ENCODE results near the gene FEM1A. TPM values are rescaled to one million over a fixed set of nuclear protein-coding genes. Genes with fewer than 3 reads are reported as not detected.

The FEM1A gene
- total and polyA plus RNA-seq, 10 of the 15 experiments (the other 5 are each of a cell fraction or from before 2014, with no cell fraction given): 0.27 to 17.4 (median 3.8) TPM

GRCh38 chr19:4829001-4829712, 37.6 kb downstream of the FEM1A start (continued):
- TF ChIP-seq SKIL (IDR thresholded peaks at IDR 0.05; ENCODE audit: low read depth, poor library complexity, severe bottlenecking) (no peak), RAD21 (IDR thresholded peaks at IDR 0.05; ENCODE audit: insufficient read depth, low read depth, low read length) (0 out of 2 replicates have a peak, but pooled peaks have one; percentile 4), PML (IDR thresholded peaks at IDR 0.05; ENCODE audit: low read length) (no peak), ATF2 (IDR thresholded peaks at IDR 0.05; ENCODE audit: low read length) (no peak), IKZF2 (IDR thresholded peaks at IDR 0.05) (peak; percentile 80 to 81; a peak in 2 of 4 replicates), IRF4 (IDR thresholded peaks at IDR 0.05; ENCODE audit: low read depth, low read length) (no peak), USF2 (IDR thresholded peaks at IDR 0.05; ENCODE audit: borderline replicate concordance, low read depth, low read length) (no peak; the same call in 1 of the 2 replicates), POLR2AphosphoS2 (IDR thresholded peaks at IDR 0.05; ENCODE audit: low read depth, low read length) (no peak), WRNIP1 (IDR thresholded peaks at IDR 0.05; ENCODE audit: borderline replicate concordance, low read depth, low read length) (no peak), BRCA1 (IDR thresholded peaks at IDR 0.05; ENCODE audit: low read depth, low read length) (no peak), KLF5 (IDR thresholded peaks at IDR 0.05; ENCODE audit: partially characterized antibody) (no peak), ASH2L (IDR thresholded peaks at IDR 0.05; ENCODE audit: borderline replicate concordance, low read depth) (no peak), SMAD1 (IDR thresholded peaks at IDR 0.05; ENCODE audit: low read depth, partially characterized antibody) (no peak), CBX5 (IDR thresholded peaks at IDR 0.05; ENCODE audit: low read depth) (no peak)

Data from GM12878 (cell line).